Transverse colon (tissue), 4 donors: ENCODE data around the gene SMIM9.

Source experiments
- EP300 ChIP-seq: sonication (generic); formaldehyde crosslinking; IDR thresholded peaks from one replicate; pipeline ENCODE4 v1.6.1; 2017; ENCODE audit warnings: antibody characterized with exemption, low read depth
- POLR2A ChIP-seq: fragments of 450-650 bp; IDR thresholded peaks from one replicate; pipeline ENCODE4 v1.6.1; 2016; ENCODE audit warnings: antibody characterized with exemption, mild to moderate bottlenecking, moderate library complexity
- POLR2AphosphoS5 ChIP-seq, 3 donors: sonication (generic); formaldehyde crosslinking; IDR thresholded peaks; one replicate each; pipeline ENCODE4 v1.6.1; 2016; ENCODE audit warnings: antibody characterized with exemption in 3 of 3
- TF ChIP-seq, protein P1 (sequence below), 5 experiments: fragments of 200-600 bp in 3 of 5; fragments of 450-650 bp in 2 of 5; sonication (generic) in 3 of 5; IDR thresholded peaks; 1 replicate in 2 of 5; 2 replicates in 3 of 5; pipeline ENCODE4 v1.5.1; 2016 to 2017; ENCODE audit warnings: antibody characterized with exemption in 5 of 5, inconsistent platforms in 3 of 5, mild to moderate bottlenecking in 2 of 5, moderate library complexity in 1 of 5

DNA sequence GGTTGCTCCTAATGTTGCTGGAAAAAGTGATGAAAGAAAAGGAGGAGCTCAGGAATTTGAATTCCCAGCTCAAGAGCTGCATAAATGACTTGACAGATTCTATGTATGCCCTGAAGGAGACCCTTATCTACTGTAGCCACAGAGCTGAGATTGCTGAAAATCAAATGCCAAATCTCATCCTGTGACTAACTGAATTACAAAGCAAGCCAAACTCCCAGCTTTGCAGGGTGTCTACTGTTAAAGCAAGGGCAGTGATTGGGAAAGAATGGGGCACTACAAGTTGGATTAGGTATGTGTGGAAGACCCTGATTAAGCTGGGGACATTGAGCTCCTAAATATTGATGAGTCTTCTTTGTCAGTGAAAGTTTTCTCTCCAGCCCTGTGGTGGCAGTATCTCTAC lies 20.8 kb upstream of the SMIM9 start:
- TF ChIP-seq, protein P1, sequence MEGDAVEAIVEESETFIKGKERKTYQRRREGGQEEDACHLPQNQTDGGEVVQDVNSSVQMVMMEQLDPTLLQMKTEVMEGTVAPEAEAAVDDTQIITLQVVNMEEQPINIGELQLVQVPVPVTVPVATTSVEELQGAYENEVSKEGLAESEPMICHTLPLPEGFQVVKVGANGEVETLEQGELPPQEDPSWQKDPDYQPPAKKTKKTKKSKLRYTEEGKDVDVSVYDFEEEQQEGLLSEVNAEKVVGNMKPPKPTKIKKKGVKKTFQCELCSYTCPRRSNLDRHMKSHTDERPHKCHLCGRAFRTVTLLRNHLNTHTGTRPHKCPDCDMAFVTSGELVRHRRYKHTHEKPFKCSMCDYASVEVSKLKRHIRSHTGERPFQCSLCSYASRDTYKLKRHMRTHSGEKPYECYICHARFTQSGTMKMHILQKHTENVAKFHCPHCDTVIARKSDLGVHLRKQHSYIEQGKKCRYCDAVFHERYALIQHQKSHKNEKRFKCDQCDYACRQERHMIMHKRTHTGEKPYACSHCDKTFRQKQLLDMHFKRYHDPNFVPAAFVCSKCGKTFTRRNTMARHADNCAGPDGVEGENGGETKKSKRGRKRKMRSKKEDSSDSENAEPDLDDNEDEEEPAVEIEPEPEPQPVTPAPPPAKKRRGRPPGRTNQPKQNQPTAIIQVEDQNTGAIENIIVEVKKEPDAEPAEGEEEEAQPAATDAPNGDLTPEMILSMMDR (IDR thresholded peaks at IDR 0.05), result no peak
- no peak for TF ChIP-seq EP300
- no peak for TF ChIP-seq POLR2A
- TF ChIP-seq POLR2AphosphoS5 (IDR thresholded peaks at IDR 0.05), result no peak
